Ishikawa (cell line): Measurements from ENCODE around the gene MYO18A.

Source experiments
- CEBPB ChIP-seq: IDR thresholded peaks from 2 replicates; pipeline ENCODE4 v1.6.1; 2012
- CREB1 ChIP-seq: IDR thresholded peaks from 2 replicates; pipeline ENCODE4 v1.6.1; 2012; ENCODE audit warnings: low read depth
- EGR1 ChIP-seq: IDR thresholded peaks from 2 replicates; pipeline ENCODE4 v1.6.1; 2012
- EP300 ChIP-seq: IDR thresholded peaks from 2 replicates; pipeline ENCODE4 v1.6.1; 2012; ENCODE audit warnings: borderline replicate concordance
- FOXM1 ChIP-seq: IDR thresholded peaks from 2 replicates; pipeline ENCODE4 v1.6.1; 2012; ENCODE audit warnings: low read depth, borderline replicate concordance
- MAX ChIP-seq: IDR thresholded peaks from 2 replicates; pipeline ENCODE4 v1.6.1; 2012
- RAD21 ChIP-seq: IDR thresholded peaks from 2 replicates; pipeline ENCODE4 v1.6.1; 2012; ENCODE audit warnings: low read depth
- REST ChIP-seq: IDR thresholded peaks from 2 replicates; pipeline ENCODE4 v1.6.1; 2012; ENCODE audit warnings: low read depth, mild to moderate bottlenecking
- TAF1 ChIP-seq: IDR thresholded peaks from 2 replicates; pipeline ENCODE4 v1.6.1; 2012; ENCODE audit warnings: low read depth, mild to moderate bottlenecking
- TEAD4 ChIP-seq: IDR thresholded peaks from 2 replicates; pipeline ENCODE4 v1.6.1; 2012
- USF1 ChIP-seq: IDR thresholded peaks from 2 replicates; pipeline ENCODE4 v1.6.1; 2012
- YY1 ChIP-seq: IDR thresholded peaks from 2 replicates; pipeline ENCODE4 v1.6.1; 2012; ENCODE audit warnings: low read depth

- TF ChIP-seq USF1: no peak
- no peak for TF ChIP-seq TAF1
- TF ChIP-seq REST: no peak
- no peak for TF ChIP-seq MAX
- TF ChIP-seq FOXM1: no peak
- TF ChIP-seq EGR1: no peak
- no peak for TF ChIP-seq CEBPB
- TF ChIP-seq EP300: no peak
- TF ChIP-seq RAD21: no peak
- no peak for TF ChIP-seq YY1
- no peak for TF ChIP-seq CREB1
- no peak for TF ChIP-seq TEAD4
Measured at GRCh38 chr17:29059281-29059680, 120.9 kb downstream of the MYO18A start.
